ENCODE measurements around the gene PCDHB10.

DNA sequence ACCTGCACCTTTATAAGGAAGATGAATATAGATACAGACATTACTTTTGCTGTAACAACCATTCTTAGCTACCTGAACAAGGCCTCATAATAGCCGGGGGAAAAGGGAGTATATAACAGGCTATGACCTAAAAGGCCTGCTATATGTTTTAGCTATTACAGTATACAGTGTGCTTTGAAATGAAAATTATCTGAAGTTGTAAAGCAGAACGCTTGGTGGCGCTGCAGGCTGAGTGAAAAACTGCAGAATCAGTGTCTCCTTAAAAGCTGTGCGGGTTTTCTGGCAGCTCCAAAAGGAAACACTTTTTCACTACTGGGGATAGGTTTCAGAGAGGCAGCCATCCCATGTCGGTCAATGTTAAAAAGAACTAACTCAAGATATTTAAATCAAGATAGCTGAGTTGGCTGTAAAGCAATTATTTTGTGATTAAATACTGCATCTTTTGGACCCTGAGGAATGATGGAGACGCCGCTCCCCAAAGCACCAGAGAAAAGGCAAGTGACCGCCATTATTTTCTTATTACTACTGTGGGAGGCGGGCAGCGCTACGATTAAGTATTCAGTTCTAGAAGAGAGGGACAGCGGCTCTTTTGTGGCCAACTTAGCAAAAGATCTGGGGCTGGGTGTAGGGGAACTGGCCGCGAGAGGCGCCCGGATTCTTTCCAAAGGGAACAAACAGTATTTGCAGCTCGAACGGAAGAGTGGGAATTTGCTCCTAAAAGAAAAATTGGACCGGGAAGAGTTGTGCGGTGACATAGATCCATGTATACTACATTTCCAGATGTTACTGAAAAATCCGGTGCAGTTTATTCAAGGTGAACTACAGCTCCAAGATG is 36.4 kb upstream of the PCDHB10 start:
- TF ChIP-seq, protein P1, sequence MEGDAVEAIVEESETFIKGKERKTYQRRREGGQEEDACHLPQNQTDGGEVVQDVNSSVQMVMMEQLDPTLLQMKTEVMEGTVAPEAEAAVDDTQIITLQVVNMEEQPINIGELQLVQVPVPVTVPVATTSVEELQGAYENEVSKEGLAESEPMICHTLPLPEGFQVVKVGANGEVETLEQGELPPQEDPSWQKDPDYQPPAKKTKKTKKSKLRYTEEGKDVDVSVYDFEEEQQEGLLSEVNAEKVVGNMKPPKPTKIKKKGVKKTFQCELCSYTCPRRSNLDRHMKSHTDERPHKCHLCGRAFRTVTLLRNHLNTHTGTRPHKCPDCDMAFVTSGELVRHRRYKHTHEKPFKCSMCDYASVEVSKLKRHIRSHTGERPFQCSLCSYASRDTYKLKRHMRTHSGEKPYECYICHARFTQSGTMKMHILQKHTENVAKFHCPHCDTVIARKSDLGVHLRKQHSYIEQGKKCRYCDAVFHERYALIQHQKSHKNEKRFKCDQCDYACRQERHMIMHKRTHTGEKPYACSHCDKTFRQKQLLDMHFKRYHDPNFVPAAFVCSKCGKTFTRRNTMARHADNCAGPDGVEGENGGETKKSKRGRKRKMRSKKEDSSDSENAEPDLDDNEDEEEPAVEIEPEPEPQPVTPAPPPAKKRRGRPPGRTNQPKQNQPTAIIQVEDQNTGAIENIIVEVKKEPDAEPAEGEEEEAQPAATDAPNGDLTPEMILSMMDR (IDR thresholded peaks at IDR 0.05): no peak
- no peak for TF ChIP-seq POLR2AphosphoS5 (IDR thresholded peaks at IDR 0.05)

Measured in upper lobe of left lung (tissue), 4 donors.